Activated CD4-positive, alpha-beta T cell treated with anti-CD3 and anti-CD28 coated beads, Interleukin-2, amount 50 U/mL, for 1 hour (primary cell): ENCODE measurements around the gene CHRNA4.
"Not testable (repeated sequence)": the region's sequence is repeated elsewhere in the genome, so short reads cannot be mapped to it uniquely, and the experiment has no call there.

Experiments
- DNase-seq: peaks from one replicate; pipeline ENCODE4 v3.0.0-alpha.2; 2020

Gene CHRNA4

DNA sequence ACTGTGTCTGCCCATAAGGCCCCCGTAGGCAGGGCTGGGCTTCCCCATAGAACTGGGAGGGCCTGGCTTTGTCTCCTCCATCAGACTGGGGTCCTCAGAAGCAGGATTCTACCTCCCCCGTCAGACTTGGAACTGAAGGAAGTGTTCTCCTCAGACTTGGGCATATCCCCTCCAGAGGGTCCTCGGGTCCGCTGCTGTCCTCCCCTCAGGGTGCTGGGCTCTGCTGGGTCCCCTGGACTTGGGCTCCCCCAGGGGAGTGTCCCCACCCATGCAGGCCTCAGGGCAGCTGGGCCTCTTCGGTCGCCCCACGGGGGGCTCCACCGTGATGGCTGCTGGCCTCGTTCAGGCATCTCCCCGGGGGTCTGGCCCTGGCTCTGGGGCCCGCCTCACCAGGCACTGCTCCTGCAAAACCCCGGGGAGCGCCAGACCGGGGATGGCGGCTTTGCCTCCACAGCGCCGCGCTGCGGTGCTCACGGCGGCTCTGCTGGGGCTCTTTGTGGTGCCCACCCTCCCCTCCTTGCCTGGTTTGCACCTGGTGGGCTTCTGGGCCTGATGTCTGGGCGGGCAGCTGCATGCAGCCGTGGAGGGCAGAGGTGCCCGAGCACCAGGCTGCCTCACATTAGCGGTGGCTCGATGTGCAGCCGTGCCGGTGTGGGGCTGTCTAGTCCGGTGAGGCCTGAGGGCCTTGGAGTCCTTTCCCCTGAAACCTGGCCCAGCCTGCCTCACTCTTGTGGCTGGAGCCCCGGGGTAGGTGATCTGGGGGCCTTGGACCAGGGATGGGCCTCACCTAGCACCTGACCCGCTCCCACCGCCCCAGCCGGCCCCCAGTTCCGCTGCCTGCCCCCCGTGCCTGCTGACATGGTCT, 54.2 kb downstream of the CHRNA4 start:
- DNase-seq: no peak

DNA sequence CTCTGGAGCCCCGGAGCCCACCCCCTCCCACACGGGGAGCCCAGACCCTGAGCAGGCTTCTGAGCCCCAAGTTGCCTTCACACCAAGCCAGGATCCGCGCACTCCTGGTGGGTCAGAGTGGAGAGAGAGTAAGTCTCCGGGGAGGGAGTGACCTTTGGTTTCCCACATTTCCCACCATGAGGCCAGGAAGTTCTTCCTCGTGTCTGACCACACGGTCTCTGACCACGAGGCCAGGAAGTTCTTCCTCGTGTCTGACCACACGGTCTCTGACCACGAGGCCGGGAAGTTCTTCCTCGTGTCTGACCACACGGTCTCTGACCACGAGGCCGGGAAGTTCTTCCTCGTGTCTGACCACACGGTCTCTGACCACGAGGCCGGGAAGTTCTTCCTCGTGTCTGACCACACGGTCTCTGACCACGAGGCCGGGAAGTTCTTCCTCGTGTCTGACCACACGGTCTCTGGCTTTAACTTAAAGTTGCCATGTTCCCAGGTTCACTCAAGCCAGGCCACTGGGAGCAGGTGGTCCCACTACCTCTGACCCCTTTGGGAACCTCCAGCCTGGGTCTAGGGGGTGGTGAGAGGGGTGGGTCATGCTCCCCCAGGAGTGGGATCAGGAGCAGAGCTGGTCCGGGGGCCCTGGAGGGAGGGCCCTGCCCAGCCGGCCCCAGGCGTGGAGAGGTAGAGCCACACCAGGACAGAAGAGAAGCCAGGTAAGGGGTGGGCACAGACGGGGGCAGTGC, 55.0 kb downstream of the CHRNA4 start:
- DNase-seq: not testable (repeated sequence)

DNA sequence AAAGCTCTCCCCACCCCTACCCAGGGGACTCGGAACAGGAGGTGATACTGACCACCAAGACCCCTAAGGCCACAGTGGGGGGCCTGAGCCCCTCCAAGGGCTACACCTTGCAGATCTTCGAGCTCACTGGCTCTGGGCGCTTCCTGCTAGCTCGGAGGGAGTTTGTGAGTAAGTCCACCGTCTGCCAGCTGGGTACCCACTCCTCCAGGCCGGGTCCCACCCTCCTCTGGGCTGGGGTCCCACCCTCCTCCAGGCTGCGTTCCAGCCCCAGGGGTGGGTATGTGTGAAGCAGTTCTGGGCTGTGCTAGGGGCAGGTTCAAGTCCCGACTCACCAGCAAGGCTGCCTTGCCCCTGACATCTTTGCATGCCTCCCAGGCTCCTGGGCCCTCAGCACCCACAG, 55.8 kb downstream of the CHRNA4 start:
- DNase-seq: no peak

DNA sequence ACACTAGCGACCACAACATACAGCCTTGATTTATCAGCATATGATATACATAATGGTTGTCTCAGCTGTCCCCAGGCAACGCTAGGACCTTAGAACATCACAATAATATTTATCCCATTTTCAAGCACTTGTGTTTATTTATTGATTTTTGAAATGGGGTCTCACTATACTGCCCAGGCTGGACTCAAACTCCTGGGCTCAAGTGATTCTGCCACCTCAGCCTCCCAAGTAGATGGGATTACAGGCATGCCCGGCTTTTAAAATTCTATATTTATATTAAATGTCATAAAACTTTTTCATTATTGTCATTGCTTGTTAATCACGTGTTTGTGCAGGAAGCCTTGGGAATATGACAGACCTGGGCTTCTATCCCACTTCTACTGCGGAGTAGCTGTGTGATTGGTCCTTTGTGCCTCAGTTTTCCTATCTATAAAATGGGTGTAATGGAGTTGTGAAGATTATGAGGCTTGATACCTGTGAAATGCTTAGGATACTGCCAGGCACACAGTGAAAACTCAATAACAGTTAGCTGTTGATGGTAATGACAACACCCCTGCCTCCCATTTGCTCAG, 58.0 kb downstream of the CHRNA4 start:
- no peak for DNase-seq

DNA sequence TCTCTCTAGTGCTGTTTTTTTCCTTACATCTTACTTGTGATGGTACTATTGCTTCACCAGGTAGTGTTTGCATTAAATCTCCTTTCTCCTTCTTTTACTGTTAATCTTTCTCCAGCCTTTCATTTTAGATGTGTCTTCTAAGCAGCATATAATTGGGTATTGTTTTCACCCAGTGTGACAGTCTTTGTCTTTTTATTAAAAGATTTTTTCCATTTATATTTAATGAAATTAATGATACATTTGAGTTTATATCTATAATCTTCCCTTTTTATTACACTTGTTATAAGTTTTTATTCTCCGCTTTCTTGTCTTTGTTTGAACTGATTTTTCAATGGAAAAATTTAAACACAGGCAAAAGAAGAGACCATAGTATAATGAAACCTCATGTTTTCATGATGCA, 59.5 kb downstream of the CHRNA4 start:
- DNase-seq: no peak

DNA sequence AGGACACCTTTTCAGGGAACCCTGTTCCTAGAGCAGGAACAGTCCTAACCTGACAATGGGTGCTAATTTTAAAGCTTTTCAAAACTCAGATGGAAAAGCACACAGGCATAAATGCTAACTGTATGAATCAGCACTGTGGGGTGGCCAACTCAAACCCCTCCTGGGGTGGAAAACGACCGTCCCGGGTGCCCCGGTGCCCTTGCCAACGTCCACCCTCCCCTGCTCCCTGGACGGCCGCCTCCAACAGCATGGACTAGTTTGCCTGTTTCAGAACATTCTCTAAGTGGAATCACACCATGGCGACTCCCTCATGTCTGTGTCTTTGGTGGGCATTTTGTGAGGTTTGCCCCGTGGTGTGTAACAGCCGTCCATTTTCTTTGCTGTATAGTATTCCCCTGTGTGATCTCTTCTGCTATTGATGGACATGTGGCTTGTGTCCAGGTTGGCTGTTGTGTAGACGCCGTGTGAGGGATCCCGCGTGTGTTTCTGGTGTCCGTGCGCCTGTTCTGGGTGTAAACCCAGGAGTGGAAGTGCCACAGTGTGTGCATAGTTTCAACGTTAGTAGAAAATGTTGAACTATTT, 62.3 kb downstream of the CHRNA4 start:
- DNase-seq: no peak

DNA sequence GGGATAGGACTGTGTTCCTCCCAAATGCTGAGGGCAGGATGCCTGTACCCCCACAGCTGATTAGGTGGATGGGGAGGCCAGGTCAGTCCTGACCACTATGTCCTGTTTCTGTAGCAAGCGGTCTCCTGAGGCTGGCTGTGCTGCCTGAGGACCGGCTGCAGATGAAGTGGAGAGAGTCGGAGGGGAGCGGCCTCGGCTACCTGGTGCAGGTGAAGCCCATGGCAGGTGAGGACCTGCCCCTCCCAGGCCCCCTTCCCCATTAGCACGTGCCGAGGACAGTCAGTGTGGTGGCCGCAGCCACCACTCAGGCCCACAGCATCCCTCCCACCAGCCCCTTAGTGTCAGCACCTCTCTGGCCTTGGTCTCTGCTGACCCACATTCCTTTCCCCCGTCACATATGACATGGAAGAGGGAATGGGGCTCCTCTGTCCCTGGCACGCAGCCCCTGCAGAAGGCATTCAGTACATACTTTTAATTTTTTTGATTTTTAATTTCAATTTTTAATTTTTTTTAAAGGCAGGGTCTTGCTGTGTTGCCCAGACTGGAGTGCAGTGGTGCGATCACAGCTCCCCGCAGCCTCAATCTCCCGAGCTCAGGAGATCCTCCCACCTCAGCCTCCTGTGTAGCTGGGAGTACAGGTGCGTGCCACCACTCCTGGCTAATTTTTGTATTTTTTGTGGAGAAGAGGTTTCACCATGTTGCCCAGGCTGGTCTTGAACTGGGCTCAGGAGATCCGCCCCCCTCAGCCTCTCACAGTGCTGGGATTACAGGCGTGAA, 63.2 kb downstream of the CHRNA4 start:
- no peak for DNase-seq

DNA sequence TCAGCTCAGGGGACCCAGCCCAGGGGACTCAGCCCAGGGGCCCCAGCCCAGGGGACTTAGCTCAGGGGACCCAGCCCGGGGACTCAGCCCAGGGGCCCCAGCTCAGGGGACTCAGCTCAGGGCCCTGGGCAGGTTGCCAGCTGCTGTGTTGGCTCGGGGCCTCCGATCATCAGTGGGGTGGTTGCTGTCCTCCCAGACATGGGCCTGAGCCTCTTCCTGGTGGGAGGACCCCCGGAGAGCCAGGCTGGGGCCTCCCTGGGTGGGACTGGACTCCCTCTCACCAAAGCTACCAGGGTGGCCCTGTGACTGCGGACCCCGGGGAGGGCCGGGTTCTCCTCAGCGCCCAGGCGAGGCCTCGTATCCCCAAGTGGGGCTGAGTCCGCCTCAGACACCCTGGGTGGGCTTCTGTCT, 63.8 kb downstream of the CHRNA4 start:
- DNase-seq: no peak

DNA sequence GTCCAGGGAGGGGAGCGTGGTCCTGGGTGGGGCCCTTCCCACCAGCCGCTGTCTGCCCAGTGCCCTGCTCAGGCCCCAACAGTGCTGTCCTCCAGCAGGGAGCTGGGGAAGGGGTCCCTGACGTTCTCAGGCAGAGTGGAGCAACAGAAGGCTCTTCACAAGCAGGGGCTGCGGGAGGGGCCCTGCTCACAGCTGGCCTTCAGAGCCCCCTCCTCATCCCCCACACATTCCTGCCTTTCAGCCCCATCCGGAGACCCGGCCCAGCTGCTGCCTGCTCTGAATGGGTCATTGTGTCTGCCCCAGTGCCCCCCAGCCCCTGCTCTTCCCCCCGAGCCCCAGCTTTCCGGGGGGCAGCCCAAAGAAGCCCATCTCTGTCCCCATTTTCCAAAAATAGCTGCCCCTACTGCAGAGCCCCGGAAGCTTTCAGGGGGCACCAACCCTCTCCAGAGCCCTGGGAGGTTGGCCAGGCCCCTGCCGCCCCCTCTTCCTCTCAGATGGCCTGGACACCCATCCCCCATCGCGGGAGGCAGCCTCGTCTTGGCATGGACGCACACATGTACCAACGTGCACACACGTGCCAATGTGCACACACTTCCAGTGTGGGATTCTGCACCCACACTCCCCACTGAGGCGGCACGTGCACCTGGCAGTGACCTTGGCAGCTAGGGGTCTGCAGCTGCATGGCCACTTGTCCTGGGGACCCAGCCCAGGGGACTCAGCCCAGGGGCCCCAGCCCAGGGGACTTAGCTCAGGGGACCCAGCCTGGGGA, 64.4 kb downstream of the CHRNA4 start:
- DNase-seq: no peak

DNA sequence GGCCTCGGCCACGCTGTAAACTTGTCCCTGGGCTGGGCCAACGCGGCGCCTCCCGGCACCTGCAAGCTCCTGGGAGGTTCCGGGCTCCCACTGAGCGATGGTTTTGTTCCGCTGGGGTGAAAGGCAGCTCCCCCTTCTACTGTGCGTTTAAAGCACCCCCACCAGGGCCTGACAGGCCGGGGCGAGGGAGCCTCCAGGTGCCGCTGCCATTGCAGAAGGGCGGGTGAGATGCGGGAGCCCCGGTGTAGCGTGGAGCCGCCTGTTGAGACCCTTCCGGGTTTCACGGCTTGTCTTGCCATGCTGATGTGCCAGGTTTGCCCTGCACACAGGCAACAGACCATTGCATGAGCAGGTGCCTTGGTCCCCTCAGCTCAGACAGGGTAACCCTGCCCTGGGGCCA, 65.3 kb downstream of the CHRNA4 start:
- DNase-seq: no peak

DNA sequence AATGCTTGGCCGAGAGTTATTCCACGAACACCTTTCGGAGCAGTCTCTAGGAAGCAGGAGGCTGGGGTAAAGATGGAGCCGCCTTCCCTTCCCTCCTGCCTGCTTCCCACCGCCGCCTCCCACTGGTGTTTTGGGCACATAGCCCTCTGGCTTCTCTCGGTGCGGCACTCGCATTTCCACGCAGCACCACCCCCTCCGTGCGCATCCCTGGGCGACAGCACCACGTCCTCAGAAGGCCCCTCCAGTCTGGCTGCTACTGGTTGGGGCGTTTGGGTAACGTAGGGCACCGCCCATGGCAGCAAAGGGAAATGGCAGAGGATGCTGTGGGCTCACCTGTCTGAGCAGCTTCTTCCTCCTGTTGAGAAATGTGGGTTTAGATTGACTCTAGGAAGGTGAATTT, 65.7 kb downstream of the CHRNA4 start:
- no peak for DNase-seq

DNA sequence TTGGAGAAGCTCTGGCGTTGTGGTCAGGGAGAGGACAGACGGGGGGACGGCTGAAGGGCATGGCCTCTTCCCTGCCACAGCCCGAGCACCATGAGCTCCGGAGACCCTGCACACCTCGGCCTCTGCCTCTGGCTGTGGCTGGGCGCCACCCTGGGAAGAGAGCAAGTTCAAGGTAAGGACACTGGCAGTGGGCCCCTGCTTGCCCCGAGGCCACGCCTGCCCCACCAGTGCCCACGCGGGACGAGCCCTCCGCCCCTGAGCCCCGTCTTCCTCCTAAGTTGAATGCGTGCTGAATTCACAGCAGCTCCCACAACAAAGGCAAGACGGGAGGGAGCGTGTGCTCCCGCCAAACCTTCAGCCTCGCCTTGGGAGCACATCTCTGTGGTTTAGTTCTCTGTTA, 66.1 kb downstream of the CHRNA4 start:
- no peak for DNase-seq

DNA sequence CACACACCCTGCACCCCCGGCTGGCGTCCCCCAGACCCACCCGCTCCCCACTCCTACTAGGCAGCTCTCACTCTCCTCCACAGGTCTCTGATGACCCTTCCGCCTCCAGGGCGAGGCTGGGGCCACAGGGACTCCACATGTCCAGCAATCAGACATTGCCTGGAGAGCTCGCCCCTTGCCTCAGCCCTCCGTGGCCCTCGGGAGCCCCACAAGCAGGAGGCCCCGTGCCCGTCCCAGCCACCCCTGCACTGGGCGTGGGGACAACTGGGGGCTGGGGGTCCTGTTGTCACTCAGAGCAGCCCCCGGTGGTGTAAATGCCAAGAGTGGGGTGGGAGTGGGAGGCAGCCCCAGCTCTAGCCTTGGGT, 66.6 kb downstream of the CHRNA4 start:
- no peak for DNase-seq

DNA sequence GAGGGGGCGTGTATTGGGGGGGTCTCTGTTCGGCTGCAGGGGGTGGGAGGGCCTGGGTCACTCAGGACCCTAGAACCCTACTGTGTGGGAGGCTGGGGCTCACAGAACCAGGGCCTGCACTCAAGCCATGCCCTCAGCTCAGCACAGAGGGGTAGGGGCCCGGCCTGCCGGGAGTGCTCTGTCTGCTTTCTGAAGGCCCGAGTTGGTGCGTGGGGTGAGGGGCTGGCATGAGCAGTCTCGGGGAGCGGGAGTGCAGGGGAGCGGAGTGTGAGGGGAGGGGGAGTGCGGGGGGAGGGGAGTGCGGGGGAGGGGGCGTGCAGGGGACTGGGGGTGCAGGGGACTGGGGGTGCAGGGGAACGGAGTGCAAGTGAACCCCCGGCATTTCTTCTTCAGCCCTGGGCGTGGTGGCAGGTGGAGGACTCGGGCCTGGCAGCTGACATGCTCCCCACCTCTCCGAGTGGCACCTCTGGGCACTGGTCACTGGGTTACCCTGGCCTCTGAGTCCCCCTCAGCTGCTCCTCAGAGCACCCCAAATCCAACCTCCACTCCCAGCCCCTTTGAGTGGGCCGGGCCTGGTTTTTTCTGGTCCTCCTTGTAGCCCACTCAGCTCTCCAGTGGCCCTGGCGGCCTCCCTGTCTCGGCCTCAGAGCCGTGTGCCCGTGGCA, 67.1 kb downstream of the CHRNA4 start:
- DNase-seq: no peak

DNA sequence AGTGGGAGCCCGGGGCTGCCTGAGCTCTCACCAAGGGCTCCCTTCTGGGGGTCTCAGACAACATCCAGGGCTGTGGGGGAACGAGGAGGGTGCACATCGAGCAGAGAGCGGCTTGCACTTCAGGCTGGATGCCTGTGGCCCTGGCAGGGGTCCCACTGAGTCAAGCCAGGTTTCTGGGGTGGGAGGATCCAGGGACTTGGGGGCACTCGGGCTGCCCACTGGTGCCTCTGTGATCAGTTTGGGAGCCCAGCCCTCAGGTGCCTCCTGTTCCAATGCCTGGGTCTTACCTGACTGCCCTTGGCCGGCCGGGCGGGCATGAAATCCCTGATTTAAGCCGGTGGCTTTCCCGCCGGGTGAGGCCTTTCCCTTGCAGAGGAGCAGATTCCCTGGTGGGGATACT, 67.7 kb downstream of the CHRNA4 start:
- no peak for DNase-seq
